ENCODE data around the gene POLE2. TPM values are rescaled to one million over a fixed set of nuclear protein-coding genes. Genes with fewer than 3 reads are reported as not detected.

POLE2 gene
- total RNA-seq, 4 donors from 2014 or later, result 5.7 to 9.2 TPM; not detected in 2

GRCh38 chr14:49612671-49613070 lies 75.3 kb downstream of the POLE2 start:
- TF ChIP-seq POLR2A (IDR thresholded peaks at IDR 0.05) (no peak), POLR2AphosphoS5 (IDR thresholded peaks at IDR 0.05) (no peak)
- intact Hi-C loops (cut with DNase I; ENCODE audit: low total_unique reads), result no loop called here
- in situ Hi-C loops (cut with MboI; ENCODE audit: low pct_ligation_motif_present in 1 of 4, low pct_unique_long_range_greater_than_20kb in 1 of 4, low sequenced_read_pairs in 3 of 4), result no loop called here

GRCh38 chr14:49612251-49612650 lies 75.8 kb downstream of the POLE2 start:
- DNase-seq, result no peak
- Histone ChIP-seq H3K4me3 (no peak overlapping the region), H3K9me3 (no peaks in the 10 kb centered on the region), H3K4me1 (no peaks in the 10 kb centered on the region), H3K36me3 (peaks cover 0 to 5% (median 0%) of the 10 kb centered on the region in 4 donors), H3K27me3 (no peaks in the 10 kb centered on the region), H3K27ac (no peak overlapping the region)
- 86 to 92% methylated on average over 4 of the region's 4 CpGs for WGBS, 2 donors (ENCODE audit: low coverage in 1 of 2)
- in situ Hi-C loops (cut with MboI; ENCODE audit: low pct_ligation_motif_present in 1 of 4, low pct_unique_long_range_greater_than_20kb in 1 of 4, low sequenced_read_pairs in 3 of 4), result no loop called here
- TF ChIP-seq POLR2A (IDR thresholded peaks at IDR 0.05), result no peak
- TF ChIP-seq CTCF (IDR thresholded peaks at IDR 0.05), result no peak
- TF ChIP-seq EP300 (IDR thresholded peaks at IDR 0.05; ENCODE audit: low read depth), result no peak
- TF ChIP-seq POLR2AphosphoS5 (IDR thresholded peaks at IDR 0.05), result no peak
- intact Hi-C loops (cut with DNase I; ENCODE audit: low total_unique reads), result no loop called here

More at GRCh38 chr14:49612671-49613070, 75.3 kb downstream of the POLE2 start:
- no peaks in the 10 kb centered on the region for H3K27me3 ChIP-seq
- no peaks in the 10 kb centered on the region for H3K9me3 ChIP-seq
- no peak for DNase-seq
- peaks cover 0 to 2% (median 0%) of the 10 kb centered on the region in 4 donors for H3K4me1 ChIP-seq
- H3K4me3 ChIP-seq, result no peak overlapping the region
- no peak overlapping the region for H3K27ac ChIP-seq
- peaks cover 0 to 5% (median 0%) of the 10 kb centered on the region in 4 donors for H3K36me3 ChIP-seq
- WGBS, 2 donors (ENCODE audit: low coverage in 1 of 2), result 90% methylated on average over 8 of the region's 8 CpGs; no CpG with 5 or more reads in 1 of the 2 donors

- H3K27ac ChIP-seq, result peak overlapping the region in 2 of 4 donors; percentile 1 to 16
- TF ChIP-seq POLR2A (IDR thresholded peaks at IDR 0.05) (no peak), POLR2AphosphoS5 (IDR thresholded peaks at IDR 0.05) (no peak), CTCF (IDR thresholded peaks at IDR 0.05) (no peak), EP300 (IDR thresholded peaks at IDR 0.05; ENCODE audit: low read depth) (no peak)
- H3K4me1 ChIP-seq, result no peaks in the 10 kb centered on the region
Observed at GRCh38 chr14:49607583-49607982, 80.4 kb downstream of the POLE2 start.

GRCh38 chr14:49598485-49599300 lies 89.3 kb downstream of the POLE2 start, which contains the start of gene LRR1:
LRR1 (plus strand) TSS chr14:49598940; CDS start chr14:49599021, 81 bp downstream.
- in situ Hi-C loops (cut with MboI; ENCODE audit: low pct_ligation_motif_present in 1 of 4, low pct_unique_long_range_greater_than_20kb in 1 of 4, low sequenced_read_pairs in 3 of 4) (no loop called here), intact Hi-C loops (cut with DNase I; ENCODE audit: low total_unique reads) (no loop called here)
- TF ChIP-seq POLR2AphosphoS5 (IDR thresholded peaks at IDR 0.05), result peak; percentile 61 to 77 (median 64)
- TF ChIP-seq POLR2A (IDR thresholded peaks at IDR 0.05), result peak; percentile 87
- peak in 1 of 5 experiments; percentile 19 for TF ChIP-seq CTCF (IDR thresholded peaks at IDR 0.05)
- no peak for TF ChIP-seq EP300 (IDR thresholded peaks at IDR 0.05; ENCODE audit: low read depth)
- WGBS, 2 donors (ENCODE audit: low coverage in 1 of 2), result 0% methylated on average over 44 of the region's 77 CpGs; no CpG with 5 or more reads in 1 of the 2 donors
- Histone ChIP-seq H3K27ac (peak within 1 kb of the TSS; percentile 96 to 98 (median 96)), H3K4me1 (peaks cover 0 to 49% (median 18%) of the 10 kb centered on the region in 4 donors), H3K36me3 (no peaks in the 10 kb centered on the region), H3K9me3 (no peaks in the 10 kb centered on the region), H3K27me3 (no peaks in the 10 kb centered on the region), H3K4me3 (peak within 1 kb of the TSS; percentile 71 to 76 (median 72))
- peak; percentile 88 for DNase-seq

More at GRCh38 chr14:49607583-49607982, 80.4 kb downstream of the POLE2 start:
- Histone ChIP-seq H3K9me3 (no peaks in the 10 kb centered on the region), H3K27me3 (no peaks in the 10 kb centered on the region), H3K36me3 (peaks cover 0 to 8% (median 2%) of the 10 kb centered on the region in 4 donors), H3K4me3 (no peak overlapping the region)
- 91% methylated on average over 6 of the region's 6 CpGs for WGBS, 2 donors (ENCODE audit: low coverage in 1 of 2)
- intact Hi-C loops (cut with DNase I; ENCODE audit: low total_unique reads), result no loop called here
- DNase-seq, result no peak
- in situ Hi-C loops (cut with MboI; ENCODE audit: low pct_ligation_motif_present in 1 of 4, low pct_unique_long_range_greater_than_20kb in 1 of 4, low sequenced_read_pairs in 3 of 4), result no loop called here
